ENCODE data around the gene ITGB6.

The ITGB6 gene

DNA sequence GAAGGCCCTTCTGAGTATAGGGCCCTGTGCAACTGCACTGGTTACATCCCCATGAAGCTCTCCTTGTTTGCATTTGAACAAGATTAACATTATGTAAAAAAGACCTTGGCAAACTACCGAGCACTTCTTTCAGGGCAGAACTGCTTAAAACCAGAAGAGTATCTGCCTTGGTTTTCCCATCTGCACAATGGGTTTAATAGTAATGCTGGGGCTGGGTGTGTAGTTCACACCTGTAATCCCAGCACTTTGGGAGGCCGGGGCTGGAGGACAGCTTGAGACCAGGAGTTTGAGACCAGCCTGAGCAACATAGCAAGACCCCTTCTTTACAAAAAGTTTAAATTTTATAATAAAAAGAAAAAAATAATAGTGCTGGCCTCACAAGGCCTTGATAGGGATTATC, 146.1 kb downstream of the ITGB6 start:
- no peak for DNase-seq (ENCODE audit: low read depth, low spot score)

DNA sequence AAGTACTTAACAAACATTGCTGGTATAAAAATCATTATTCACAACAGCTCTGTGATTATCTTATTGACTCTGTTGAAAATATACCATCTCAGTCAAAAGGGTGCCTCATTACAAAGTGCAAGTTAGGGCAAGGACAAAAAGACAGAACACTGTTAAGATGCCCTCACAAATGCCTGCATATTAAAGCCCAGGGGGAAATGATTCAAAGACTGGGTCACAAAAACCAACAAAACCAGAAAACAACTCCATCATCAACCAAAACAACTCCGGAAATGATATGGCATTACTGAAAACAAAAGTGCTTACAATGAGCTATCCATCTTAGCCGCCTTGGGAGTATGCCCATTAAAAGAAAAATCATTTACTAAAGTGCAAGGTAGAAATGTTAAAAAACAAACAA, 147.5 kb downstream of the ITGB6 start:
- DNase-seq (ENCODE audit: low read depth, low spot score), result no peak

DNA sequence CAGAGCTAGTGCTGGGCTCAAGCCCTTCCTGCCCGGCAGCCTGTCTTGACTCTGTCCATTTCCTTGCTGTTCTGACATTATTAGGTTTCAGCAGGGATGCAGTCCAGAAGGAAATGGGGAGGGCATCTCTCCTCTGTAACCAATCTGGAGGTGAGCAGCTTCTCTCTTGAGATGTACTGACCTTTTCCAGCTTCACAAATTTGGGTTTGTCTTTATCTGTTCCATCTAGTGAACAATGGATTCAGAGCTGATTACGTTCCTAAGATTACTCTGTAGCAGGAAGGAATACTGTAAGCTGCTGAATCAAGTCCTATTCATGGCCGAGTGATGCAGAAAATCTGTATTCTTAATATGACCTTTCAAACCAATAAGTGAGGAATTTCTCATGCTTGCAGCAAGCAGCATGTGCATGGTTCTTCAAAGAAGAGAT, 148.7 kb downstream of the ITGB6 start:
- no peak for DNase-seq (ENCODE audit: low read depth, low spot score)

DNA sequence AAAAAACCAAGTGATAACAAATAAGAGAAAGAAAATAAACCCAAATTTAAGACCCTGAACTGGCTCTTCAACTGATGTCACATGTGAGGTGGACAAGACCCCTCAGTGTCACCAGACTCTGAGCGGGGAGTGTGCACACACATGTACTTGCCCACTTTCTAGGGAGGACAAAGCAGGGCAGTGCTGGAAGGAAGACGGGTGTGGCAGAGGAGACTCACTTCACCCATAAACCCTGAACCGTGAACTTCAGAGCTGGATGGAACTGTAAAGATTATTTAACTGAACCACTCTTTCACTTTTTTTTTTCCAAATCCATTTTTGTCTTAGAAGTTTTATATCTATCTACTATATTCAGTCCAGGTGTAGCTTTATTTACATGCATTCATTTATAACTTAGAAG, 149.9 kb downstream of the ITGB6 start:
- no peak for DNase-seq (ENCODE audit: low read depth, low spot score)

Measured in brain pericyte (primary cell).